Stimulated activated CD8-positive, alpha-beta memory T cell treated with anti-CD3 and anti-CD28 coated beads, Interleukin-4, amount 100 ng/mL, for 4 hours (primary cell): Measurements from ENCODE around the gene TPP1.

Experiments
- DNase-seq, 2 donors: peaks; one replicate each; pipeline ENCODE4 v3.0.0-alpha.2; 2020; ENCODE audit warnings: low read depth in 2 of 2, low spot score in 1 of 2

Gene TPP1

GRCh38 chr11:6612213-6613041 is 6.8 kb downstream of the TPP1 start, which contains the start of gene TAF10:
TSS of gene TAF10 (minus strand) at chr11:6612216. CDS start at chr11:6612189, 27 bp downstream.
- peak; percentile 88 to 92 for DNase-seq

DNA sequence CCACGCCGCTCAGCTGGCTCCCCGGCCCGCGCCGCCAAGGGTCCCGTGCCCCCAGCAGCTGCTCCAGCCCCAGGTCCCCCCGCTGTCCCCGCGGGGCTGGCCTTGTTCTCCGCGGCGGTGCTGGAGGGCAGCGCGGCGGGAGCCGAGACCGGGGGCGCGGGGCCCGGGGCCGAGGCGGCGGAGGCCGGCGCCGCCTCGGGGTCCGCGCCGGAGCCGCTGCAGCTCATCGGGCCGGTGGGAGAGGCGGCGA is 7.3 kb downstream of the TPP1 start:
- DNase-seq: no peak

DNA sequence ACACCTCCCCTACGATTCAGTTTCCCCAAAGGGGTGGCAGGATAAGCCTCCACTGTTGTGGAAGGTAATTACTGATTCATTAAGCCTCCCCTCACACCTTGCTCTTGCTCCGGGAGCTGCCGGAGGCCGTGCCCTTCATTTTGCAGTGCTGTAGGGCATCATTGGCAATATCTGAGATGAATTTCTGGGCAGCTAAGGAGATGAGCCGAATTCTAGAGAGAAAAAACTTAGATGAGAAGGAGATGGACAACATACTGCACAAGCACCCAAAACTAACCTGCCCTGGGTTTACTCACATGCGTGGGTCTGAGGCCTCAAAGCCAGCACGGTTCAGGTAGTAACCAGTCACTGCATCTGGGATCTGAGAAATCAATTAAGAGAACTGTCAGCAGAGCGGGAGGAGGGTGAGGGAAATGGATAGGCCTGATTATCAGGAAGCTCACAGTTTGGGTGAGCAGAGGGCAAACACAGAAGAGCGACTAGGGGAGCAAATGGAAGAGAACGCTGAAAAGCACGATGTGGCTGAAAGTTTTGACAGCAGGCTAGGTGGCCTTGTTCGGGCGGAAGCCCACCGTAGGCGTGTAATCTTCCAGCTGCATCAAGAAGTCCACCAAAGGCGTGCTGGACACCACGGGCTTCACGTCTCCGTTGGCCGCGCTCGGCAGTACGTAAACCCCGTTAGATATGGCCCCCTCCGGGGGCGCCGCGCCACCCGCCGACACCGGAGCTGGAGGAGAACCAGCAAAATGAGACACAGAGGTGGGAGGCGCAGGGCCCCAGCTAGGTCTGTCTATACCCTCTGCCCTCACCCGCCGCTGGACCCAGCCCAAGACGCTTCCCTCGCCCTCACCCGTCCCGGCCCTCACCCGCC is 7.9 kb downstream of the TPP1 start:
- no peak for DNase-seq

DNA sequence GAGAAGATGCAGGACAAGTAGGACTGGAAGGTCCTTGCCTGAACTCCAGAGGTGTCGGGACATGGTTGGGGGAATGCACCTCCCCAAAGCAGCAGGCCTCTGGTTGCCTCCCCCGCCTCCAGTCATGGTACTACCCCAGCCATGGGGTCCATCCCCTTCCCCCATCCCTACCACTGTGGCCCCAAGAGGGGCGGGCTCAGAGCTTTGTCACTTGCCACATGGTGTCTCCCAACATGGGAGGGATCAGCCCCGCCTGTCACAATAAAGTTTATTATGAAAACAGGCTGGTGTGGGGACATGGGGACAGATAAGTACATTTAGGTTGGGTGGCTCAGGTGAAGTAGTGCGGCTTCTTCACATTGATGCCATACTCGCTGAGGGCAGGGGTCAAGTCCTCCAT is 8.6 kb downstream of the TPP1 start:
- DNase-seq: no peak

DNA sequence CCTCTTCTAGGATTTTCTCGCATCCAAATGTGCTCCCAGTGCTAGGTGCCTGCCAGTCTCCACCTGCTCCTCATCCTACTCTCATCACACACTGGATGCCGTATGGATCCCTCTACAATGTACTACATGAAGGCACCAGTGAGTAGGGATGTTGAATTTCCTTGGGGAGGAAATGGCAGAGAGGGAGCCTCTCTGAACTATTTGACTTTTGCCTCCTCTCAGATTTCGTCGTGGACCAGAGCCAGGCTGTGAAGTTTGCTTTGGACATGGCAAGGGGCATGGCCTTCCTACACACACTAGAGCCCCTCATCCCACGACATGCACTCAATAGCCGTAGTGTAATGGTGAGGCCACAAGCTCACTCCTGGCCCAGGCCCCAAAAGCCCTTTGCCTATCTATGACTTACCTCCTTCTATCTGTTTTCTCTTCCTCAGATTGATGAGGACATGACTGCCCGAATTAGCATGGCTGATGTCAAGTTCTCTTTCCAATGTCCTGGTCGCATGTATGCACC is 9.7 kb downstream of the TPP1 start:
- DNase-seq: no peak

DNA sequence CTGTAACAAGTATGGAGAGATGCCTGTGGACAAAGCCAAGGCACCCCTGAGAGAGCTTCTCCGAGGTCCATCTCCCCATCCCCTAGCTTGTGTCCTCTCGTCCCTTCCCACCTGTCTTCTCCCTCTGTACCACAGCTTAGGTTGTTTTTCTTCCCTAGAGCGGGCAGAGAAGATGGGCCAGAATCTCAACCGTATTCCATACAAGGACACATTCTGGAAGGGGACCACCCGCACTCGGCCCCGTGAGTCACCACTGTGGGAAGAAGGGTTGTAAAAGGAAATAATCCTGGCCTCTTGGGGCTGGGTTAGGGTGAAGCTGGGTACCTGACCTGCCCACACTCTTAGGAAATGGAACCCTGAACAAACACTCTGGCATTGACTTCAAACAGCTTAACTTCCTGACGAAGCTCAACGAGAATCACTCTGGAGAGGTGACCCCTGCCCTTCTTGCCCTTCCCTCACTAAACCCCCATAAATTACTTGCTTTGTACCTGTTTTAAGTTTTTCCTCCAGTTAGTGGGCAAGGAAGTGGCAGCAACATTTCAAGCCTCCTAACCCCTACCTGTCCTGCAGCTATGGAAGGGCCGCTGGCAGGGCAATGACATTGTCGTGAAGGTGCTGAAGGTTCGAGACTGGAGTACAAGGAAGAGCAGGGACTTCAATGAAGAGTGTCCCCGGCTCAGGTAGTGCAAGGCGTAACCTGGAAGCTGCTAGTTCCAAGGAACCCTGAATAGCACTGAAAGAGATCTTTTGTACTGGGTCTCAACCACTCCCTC is 10.3 kb downstream of the TPP1 start:
- no peak for DNase-seq

- DNase-seq: no peak
These were observed 11.2 kb downstream of the TPP1 start for GRCh38 chr11:6608011-6608410.

- no peak for DNase-seq
These were observed 11.9 kb downstream of the TPP1 start for GRCh38 chr11:6607190-6607795.

GRCh38 chr11:6606471-6607189 is 12.6 kb downstream of the TPP1 start:
- peak in 1 of 2 donors; percentile 39 for DNase-seq

DNA sequence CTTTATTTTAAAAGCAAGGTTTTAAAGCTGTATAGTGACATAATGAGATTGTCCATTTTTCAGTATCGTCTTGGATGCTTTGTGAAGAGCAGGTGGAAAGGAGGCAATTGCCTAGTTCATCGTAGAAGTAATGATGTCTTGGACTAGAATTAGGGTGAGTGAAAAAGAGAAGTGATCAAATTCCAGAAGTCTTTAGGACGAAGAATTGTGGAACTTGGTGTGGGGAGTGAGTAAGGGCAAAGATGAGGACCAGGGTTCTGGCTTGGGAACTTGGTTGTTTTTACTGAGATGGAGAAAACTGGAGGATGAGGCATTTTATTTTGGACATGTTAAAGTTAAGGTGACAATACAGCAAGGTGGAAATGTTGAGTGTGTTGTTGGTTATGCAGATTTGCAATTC is 14.4 kb downstream of the TPP1 start:
- no peak for DNase-seq

GRCh38 chr11:6604081-6604626 is 15.1 kb downstream of the TPP1 start:
- no peak for DNase-seq

GRCh38 chr11:6603287-6604080 is 15.7 kb downstream of the TPP1 start, which contains the start of the genes ILK and RRP8:
TSS of gene ILK (plus strand) at chr11:6603774. CDS start at chr11:6604272, 498 bp downstream.
TSS of gene RRP8 (minus strand) at chr11:6603616. CDS start at chr11:6603502, 114 bp downstream.
- peak; percentile 68 to 76 for DNase-seq

DNA sequence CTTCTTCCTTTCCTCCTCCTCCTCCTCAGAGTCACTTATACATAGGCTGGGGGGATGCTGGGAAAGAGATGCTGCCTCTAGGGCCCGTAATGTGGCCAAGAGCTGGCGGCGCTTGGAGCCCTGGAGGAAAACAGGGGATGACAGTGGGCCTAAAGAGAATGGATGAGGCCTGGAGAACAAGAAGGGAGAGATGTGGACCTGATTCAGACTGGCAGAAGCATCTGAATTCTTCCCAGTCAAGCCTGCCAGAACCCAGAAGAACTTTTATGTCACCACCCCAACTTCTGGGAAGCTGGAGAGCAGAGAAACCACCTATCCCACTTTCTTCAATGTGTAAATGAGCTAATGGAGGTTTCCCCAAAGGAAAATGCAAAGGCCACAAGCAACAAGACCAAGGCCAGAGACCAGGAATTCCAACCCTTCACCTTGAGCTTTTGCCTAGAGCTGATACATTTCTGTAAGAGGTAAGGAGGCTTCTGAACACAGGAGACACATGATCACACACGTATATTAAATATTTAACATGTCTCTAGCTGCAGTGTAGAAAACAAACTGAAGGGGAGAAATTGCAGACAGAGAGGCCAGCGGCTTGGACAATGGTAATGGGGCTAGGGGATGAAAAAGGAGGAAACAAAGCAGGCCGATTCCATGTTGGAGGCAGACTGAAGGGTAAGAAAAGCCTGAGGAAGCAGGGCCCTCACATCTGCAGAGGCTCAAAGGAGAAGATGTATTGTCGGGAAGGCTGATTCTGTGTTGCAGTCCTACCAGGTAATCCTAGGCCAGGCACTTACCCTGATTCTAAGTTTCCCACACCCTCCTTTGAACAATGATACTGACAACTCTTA is 16.9 kb downstream of the TPP1 start:
- DNase-seq: no peak

GRCh38 chr11:6601041-6601461 is 18.2 kb downstream of the TPP1 start:
- no peak for DNase-seq

DNA sequence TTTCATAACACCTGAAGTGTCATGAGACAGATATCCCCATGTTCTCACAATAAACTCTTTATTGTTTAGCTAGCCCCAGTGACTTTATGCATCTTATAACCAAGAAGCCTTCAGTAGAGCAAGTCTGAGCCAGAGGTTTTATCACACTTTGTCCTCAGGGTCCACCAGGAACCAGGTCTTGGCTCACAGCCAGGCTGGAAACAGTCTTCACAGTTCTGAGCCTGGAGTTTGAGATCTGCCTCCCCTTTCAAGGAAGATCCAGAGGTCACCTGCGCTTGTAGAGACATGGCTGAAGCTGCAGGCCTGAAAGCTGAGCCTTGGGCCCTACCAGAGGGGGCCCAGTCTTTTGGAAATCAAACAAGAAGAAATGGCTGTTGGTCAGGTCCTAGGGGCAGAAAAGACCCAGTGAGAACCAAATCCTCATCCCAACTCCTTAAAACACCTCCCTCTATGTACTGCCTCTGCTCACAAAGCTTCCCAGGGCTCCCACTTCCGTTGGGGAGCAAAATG is 19.3 kb downstream of the TPP1 start:
- DNase-seq: no peak

DNA sequence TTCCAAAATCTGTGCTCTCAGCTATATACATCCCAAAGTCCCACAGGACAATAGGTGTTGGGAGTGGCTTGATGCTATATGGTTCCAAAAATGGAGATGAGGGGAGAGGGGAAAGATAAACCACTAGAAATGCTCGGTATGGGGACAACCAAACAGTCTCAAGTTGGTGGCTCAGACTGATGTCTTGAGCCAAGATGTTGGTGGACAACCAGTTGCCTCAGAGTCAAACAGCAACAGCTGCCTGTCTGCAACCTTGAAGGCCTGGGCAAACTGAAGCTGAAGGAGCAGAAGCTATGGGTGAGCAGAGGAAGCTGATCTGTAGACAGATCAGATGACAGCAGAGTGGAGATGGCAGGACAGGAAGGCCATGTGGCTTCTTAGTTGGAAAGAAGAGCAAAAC is 19.8 kb downstream of the TPP1 start:
- DNase-seq: no peak

DNA sequence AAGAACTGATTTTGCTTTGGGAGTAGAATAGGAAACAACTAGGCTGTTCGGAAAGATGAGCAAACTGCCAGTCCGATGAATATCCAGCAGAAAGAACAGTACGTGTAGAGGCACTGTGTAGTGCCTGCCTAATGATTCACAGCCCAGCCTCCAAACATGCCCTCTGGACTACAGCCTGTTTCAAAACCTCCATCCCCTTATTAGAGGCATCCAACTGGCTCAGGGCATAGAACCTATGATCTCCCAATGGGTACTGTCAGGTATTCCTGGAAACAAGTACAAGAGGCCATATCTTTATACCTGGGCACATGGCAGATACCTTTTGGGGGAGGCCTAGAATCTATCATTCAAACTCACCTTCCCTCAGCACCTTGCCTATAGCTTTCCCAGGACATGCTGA is 20.7 kb downstream of the TPP1 start:
- no peak for DNase-seq
